Activated T-helper 2 cell treated with anti-CD3 and anti-CD28 coated beads, Interferon-gamma antibody, Interleukin-2, Interleukin-4, amounts not matched to agents 10 μg/mL and 5 μg/mL and 100 μg/mL, durations not matched to agents 14 hours and 24 hours and 36 hours (primary cell): ENCODE data around the gene CLIC5. TPM values are rescaled to one million over a fixed set of nuclear protein-coding genes. Genes with fewer than 3 reads are reported as not detected.

ENCODE experiments used
- DNase-seq: peaks from one replicate; pipeline ENCODE4 v3.0.0; 2021; ENCODE audit warnings: low spot score
- H3K27ac Mint-ChIP-seq: one replicate; pipeline ENCODE4 v1.8.0; 2021; ENCODE audit warnings: mixed read lengths
- H3K27me3 Mint-ChIP-seq: one replicate; pipeline ENCODE4 v1.8.0; 2021; ENCODE audit warnings: low read depth, mixed read lengths
- H3K36me3 Mint-ChIP-seq: one replicate; pipeline ENCODE4 v1.8.0; 2021; ENCODE audit warnings: low read depth, mixed read lengths
- H3K4me1 Mint-ChIP-seq: one replicate; pipeline ENCODE4 v1.8.0; 2021; ENCODE audit warnings: low read depth, mixed read lengths
- H3K4me3 Mint-ChIP-seq: one replicate; pipeline ENCODE4 v1.8.0; 2021; ENCODE audit warnings: low read depth, mild to moderate bottlenecking, moderate library complexity, mixed read lengths
- H3K9me3 Mint-ChIP-seq: one replicate; pipeline ENCODE4 v1.8.0; 2021; ENCODE audit warnings: mixed read lengths
- intact Hi-C: fragments of 100-400 bp; cut with micrococcal nuclease; formaldehyde crosslinking; loops from one replicate; pipeline ENCODE4 v1.15.1; 2023
- total RNA-seq: library from RNA; stranded (reverse); gene quantifications from 2 replicates; pipeline ENCODE4 v1.2.3, GENCODE V29; 2022

Gene CLIC5
- total RNA-seq, 1 donor from 2014 or later = 3.8 TPM

DNA sequence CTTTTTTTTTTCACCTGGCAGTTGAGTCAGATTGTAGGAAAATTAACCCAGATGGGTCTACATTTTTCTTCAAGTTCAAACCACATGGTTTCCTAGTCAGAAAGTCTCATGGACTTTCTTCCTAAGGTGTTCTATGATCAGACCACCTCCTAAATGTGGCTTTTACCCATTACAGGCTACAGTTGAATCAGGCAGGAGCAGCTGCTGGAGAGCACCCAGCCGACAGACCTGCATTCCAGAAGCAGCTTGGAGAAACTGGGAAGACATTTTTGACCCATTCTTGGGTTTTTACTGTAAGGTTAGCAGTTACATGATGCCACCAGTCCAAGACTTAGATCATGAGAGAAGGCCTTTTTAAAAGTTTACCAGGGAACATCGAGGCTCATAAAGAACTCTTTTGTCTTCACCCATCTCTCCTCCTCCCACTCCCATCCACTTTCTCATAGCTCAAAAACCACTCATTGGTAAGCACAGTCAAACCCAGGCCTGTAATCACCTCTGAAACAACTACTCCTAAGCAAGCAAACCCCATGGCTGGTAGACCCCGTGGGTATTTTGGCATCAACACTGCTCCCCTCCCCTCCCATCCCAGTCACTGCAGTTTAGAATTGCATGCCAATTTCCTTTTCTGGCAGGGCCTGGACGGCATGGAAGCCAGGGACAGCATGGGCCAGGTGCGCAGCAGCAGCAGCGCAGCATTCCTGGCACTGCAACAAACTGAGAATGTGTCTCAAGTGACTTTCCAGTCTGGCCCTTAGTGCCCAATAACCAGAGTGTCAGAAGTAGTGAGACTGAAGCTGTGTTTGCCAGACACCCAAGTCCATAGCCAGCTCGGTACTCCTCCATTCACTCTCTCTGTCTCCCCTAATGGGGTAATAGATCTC is 113.7 kb downstream of the CLIC5 start:
- intact Hi-C loops = no loop called here
- no peak for DNase-seq
- H3K27ac Mint-ChIP-seq = no peak overlapping the region
- H3K4me3 Mint-ChIP-seq = no peak overlapping the region
- peaks cover 7% of the 10 kb centered on the region for H3K4me1 Mint-ChIP-seq
- H3K36me3 Mint-ChIP-seq = no peaks in the 10 kb centered on the region
- peaks cover 7% of the 10 kb centered on the region for H3K9me3 Mint-ChIP-seq
- H3K27me3 Mint-ChIP-seq = no peaks in the 10 kb centered on the region

DNA sequence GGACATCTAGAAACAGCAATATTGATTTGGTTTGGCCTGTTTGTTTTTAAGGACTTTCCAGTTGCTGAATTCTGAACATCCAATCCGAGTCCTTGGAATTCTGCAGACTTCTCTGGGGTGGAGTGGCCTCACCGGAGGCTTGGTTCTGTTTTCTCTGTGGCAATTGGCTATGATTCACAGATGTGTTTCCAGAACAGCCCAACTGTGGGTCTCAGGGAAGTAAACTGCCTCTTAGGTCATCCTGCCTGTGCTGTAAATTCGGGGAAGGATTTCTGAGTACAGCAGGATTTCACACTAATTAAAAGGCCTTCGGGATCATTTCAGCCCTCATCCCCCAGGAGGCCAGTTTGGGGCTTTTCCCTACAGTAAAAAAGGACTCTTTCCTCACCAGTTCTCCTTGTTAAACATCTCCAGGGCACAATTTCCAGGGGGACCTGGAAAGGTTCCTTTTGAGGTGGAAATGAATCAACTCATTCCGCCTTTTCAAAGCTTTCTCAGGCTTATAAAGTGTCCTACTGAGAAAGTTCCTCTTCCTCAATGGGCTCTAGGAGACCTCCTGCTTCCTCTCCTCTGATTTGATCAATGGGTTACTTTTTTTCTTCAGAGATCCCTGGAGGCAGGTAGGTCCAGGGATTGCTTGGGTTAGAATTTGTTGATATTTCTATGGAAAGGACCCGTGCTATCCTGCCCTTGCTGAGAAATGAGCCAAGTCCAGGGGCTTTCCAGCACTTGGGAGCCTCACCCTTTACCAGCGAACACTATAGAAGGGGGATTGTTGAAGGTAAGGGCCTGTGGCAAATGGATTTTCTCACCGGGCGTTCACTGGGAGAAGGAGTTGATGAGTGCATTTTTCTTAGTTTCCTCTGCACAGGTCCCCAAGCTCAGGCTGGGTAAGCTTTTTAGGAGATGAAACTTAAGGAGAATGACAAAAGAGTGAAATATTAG is 114.6 kb downstream of the CLIC5 start:
- Mint-ChIP-seq H3K27ac (no peak overlapping the region), H3K9me3 (peaks cover 7% of the 10 kb centered on the region), H3K4me1 (peaks cover 12% of the 10 kb centered on the region), H3K36me3 (no peaks in the 10 kb centered on the region), H3K27me3 (no peaks in the 10 kb centered on the region), H3K4me3 (no peak overlapping the region)
- DNase-seq = no peak
- intact Hi-C loops = no loop called here

GRCh38 chr6:45899683-45899946 is 116.0 kb downstream of the CLIC5 start:
- Mint-ChIP-seq H3K9me3 (no peaks in the 10 kb centered on the region), H3K4me3 (no peak overlapping the region), H3K36me3 (no peaks in the 10 kb centered on the region), H3K27me3 (no peaks in the 10 kb centered on the region), H3K27ac (no peak overlapping the region), H3K4me1 (peaks cover 17% of the 10 kb centered on the region)
- intact Hi-C loops = no loop called here
- DNase-seq = no peak

- Mint-ChIP-seq H3K36me3 (no peaks in the 10 kb centered on the region), H3K4me1 (peaks cover 17% of the 10 kb centered on the region)
- intact Hi-C loops = no loop called here
Measured at GRCh38 chr6:45898941-45899682, 116.5 kb downstream of the CLIC5 start.

GRCh38 chr6:45896783-45897441 is 118.7 kb downstream of the CLIC5 start:
- Mint-ChIP-seq H3K4me1 (peaks cover 17% of the 10 kb centered on the region), H3K36me3 (no peaks in the 10 kb centered on the region), H3K27me3 (no peaks in the 10 kb centered on the region), H3K9me3 (peaks cover 5% of the 10 kb centered on the region), H3K27ac (no peak overlapping the region), H3K4me3 (no peak overlapping the region)
- DNase-seq = no peak
- intact Hi-C loops = no loop called here

More at GRCh38 chr6:45898941-45899682, 116.5 kb downstream of the CLIC5 start:
- Mint-ChIP-seq H3K9me3 (peaks cover 4% of the 10 kb centered on the region), H3K4me3 (no peak overlapping the region), H3K27me3 (no peaks in the 10 kb centered on the region), H3K27ac (no peak overlapping the region)
- no peak for DNase-seq

- intact Hi-C loops = no loop called here
- H3K4me1 Mint-ChIP-seq = peaks cover 17% of the 10 kb centered on the region
- H3K36me3 Mint-ChIP-seq = no peaks in the 10 kb centered on the region
- H3K27ac Mint-ChIP-seq = no peak overlapping the region
- DNase-seq = no peak
- H3K4me3 Mint-ChIP-seq = no peak overlapping the region
- peaks cover 5% of the 10 kb centered on the region for H3K9me3 Mint-ChIP-seq
- no peaks in the 10 kb centered on the region for H3K27me3 Mint-ChIP-seq
Measured at GRCh38 chr6:45895569-45895968, 120.1 kb downstream of the CLIC5 start.

DNA sequence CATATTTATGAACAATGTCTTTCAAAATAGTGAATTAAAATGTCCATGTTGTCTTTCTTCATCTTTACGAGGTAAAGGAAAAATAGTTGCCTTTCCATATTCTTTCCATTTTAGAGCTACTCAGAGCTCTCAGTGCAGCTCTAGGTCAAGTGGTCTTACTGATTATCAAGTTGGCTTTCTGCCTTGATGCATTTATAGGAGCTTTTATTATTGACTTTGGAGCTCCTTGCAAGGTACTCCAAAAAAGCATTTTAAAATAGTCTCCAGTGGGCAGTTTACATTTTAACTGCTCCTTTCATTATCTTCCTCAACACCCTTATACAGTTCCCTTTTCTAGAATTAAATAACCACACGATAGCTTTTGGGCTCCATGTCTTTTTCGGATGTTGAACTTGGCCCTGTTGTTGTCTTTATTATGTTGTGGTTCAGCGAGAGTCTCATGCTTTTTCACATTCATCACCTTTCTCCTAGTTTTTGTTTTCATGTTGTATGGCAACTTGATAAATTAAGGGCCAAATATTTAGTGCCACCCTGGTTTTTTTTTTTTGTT is 122.9 kb downstream of the CLIC5 start:
- Mint-ChIP-seq H3K27me3 (peaks cover 1% of the 10 kb centered on the region), H3K4me3 (no peak overlapping the region), H3K27ac (no peak overlapping the region), H3K36me3 (no peaks in the 10 kb centered on the region), H3K4me1 (peaks cover 19% of the 10 kb centered on the region), H3K9me3 (peaks cover 5% of the 10 kb centered on the region)
- DNase-seq = no peak
- intact Hi-C loops = no loop called here

DNA sequence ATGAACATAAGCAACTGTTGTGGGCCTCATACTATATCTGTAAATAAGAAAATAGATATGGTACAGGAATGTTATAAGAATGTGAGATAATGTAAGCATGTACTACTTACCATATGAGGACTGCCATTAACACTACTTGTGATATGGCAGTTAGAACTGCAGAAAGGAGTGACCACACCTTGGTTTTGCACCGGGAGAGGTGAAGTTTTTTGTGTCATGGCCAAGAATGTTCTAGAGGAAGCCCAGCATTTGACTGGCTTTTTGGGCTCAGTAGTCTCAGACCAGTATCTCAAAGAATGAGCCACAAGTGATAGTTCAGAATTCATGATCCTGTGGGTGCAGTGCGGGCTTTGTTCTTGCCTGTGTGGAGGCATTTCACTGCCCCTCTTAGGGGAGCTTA is 123.5 kb downstream of the CLIC5 start:
- peaks cover 4% of the 10 kb centered on the region for H3K27me3 Mint-ChIP-seq

DNA sequence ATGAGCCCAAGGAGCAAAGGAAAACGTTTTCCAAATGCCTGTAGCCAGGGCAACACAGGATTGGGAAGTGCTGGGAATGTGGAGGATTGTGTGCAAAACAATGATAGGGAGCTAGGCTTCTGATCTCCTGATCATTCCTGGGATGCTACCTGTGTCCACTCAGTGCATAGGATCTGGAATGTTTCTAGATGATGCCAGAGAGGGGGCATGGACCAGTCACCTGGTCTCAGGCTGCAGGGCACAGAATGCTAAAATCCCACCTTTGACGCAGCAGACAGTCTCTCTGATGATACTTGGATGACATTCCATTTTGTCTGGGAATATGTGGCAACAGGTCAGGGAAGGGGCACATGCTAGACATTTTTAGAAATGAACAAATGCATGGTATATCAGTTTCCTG is 128.9 kb downstream of the CLIC5 start:
- H3K27me3 Mint-ChIP-seq = peaks cover 4% of the 10 kb centered on the region

More for the DNA sequence above, 123.5 kb downstream of the CLIC5 start:
- Mint-ChIP-seq H3K27ac (no peak overlapping the region), H3K4me3 (no peak overlapping the region), H3K9me3 (peaks cover 5% of the 10 kb centered on the region), H3K36me3 (no peaks in the 10 kb centered on the region), H3K4me1 (peaks cover 18% of the 10 kb centered on the region)
- no peak for DNase-seq
- intact Hi-C loops = no loop called here

DNA sequence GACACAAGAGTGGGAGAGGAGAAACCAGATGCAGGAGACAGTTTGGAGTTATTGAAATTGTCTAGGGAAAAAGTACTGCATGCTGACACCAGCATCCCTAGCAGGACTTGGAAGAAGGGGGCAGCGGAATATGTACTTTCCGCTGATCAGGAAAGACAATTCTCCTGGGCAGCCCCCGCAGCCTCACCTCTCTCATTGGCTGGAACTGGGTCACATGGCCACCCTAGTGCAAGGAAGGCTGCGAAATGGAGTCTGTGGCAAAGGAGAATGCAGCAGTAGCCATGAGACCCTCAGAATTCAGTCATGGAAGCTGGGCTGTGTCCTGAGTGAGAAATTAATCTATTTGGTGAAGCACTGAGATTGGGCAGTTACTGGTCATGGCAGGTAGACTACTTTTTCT is 131.3 kb downstream of the CLIC5 start:
- H3K4me3 Mint-ChIP-seq = no peak overlapping the region
- H3K9me3 Mint-ChIP-seq = no peaks in the 10 kb centered on the region
- peaks cover 4% of the 10 kb centered on the region for H3K27me3 Mint-ChIP-seq

More for the DNA sequence above, 128.9 kb downstream of the CLIC5 start:
- no peak overlapping the region for H3K4me3 Mint-ChIP-seq
- H3K27ac Mint-ChIP-seq = no peak overlapping the region
- intact Hi-C loops = no loop called here
- H3K36me3 Mint-ChIP-seq = no peaks in the 10 kb centered on the region
- H3K9me3 Mint-ChIP-seq = no peaks in the 10 kb centered on the region
- peaks cover 6% of the 10 kb centered on the region for H3K4me1 Mint-ChIP-seq
- DNase-seq = no peak

DNA sequence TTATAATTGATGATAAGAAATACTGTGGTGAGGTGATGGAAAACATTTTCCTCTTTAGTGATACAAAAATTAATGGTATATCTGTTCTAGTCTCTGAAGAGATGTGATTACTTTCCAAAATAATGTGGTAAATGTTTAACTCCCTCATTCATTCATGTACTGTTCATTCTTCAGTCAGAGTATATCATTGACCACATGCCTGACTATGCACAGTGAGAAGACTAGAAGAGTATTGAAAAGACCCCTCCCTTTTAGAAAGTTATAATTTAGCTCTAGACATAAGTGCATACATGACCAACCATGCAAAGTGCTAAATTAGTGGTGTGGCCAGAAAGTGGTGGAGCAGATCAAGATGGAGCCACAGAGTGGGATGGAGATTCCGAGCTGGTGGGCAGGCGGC is 133.0 kb downstream of the CLIC5 start:
- Mint-ChIP-seq H3K4me1 (peaks cover 2% of the 10 kb centered on the region), H3K27me3 (peaks cover 2% of the 10 kb centered on the region), H3K4me3 (no peak overlapping the region), H3K9me3 (no peaks in the 10 kb centered on the region), H3K27ac (no peak overlapping the region), H3K36me3 (no peaks in the 10 kb centered on the region)
- no peak for DNase-seq
- intact Hi-C loops = no loop called here

More for the DNA sequence above, 131.3 kb downstream of the CLIC5 start:
- Mint-ChIP-seq H3K4me1 (peaks cover 5% of the 10 kb centered on the region), H3K27ac (no peak overlapping the region), H3K36me3 (no peaks in the 10 kb centered on the region)
- no peak for DNase-seq
- intact Hi-C loops = no loop called here
